Measurements from ENCODE around the gene BLOC1S2. TPM values are rescaled to one million over a fixed set of nuclear protein-coding genes. Genes with fewer than 3 reads are reported as not detected.
"Not testable (repeated sequence)": the region's sequence is repeated elsewhere in the genome, so short reads cannot be mapped to it uniquely, and the experiment has no call there.

The BLOC1S2 gene
- total and polyA plus RNA-seq, 2 of the 8 experiments (the other 6 are each of a cell fraction or from before 2014, with no cell fraction given), result 25.1 to 50.6 TPM

- H2BK5ac ChIP-seq (ENCODE audit: low read depth, low read length), result peak overlapping the region; percentile 99
- not testable (repeated sequence) for H3K27ac ChIP-seq (ENCODE audit: low read depth, low read length); H3K79me1 ChIP-seq (ENCODE audit: low read depth, low read length); H3K9me3 ChIP-seq (ENCODE audit: insufficient read depth in 2 of 2, low read depth in 1 of 2, low read length in 1 of 2); H2AFZ ChIP-seq (ENCODE audit: low read length); H3K14ac ChIP-seq (ENCODE audit: insufficient read length); FAIRE-seq; H4K5ac ChIP-seq (ENCODE audit: insufficient read length, low read depth, low read length); H4K8ac ChIP-seq (ENCODE audit: extremely low read depth, insufficient read depth, low read length); H4K91ac ChIP-seq (replicated peaks; ENCODE audit: insufficient read length, low read length); H2BK20ac ChIP-seq (ENCODE audit: low read length); H3K56ac ChIP-seq (replicated peaks; ENCODE audit: insufficient read length, low read depth, low read length); H3K18ac ChIP-seq (ENCODE audit: extremely low read depth, low read length); H3K23ac ChIP-seq (ENCODE audit: insufficient read length); H3K27me3 ChIP-seq (replicated peaks in 1 of 4; ENCODE audit: control insufficient read depth in 3 of 4, extremely low read depth in 1 of 4, insufficient read depth in 3 of 4, low read length in 3 of 4); H2BK120ac ChIP-seq (replicated peaks; ENCODE audit: low read depth, low read length); H4K20me1 ChIP-seq (replicated peaks in 1 of 2; ENCODE audit: control insufficient read depth in 1 of 2, insufficient read depth in 2 of 2, low read length in 2 of 2); H3K4me1 ChIP-seq (replicated peaks in 1 of 4; ENCODE audit: control insufficient read depth in 3 of 4, insufficient read depth in 4 of 4, low read length in 3 of 4); DNase-seq (ENCODE audit: low read depth in 1 of 2, low spot score in 2 of 2)
- 0 out of 2 replicates have a peak overlapping the region, but pooled peaks have one; percentile 67 for H2BK15ac ChIP-seq (ENCODE audit: low read length)
- peak overlapping the region; percentile 77; the same call in 1 of the 2 replicates for H2AK5ac ChIP-seq (ENCODE audit: low read depth, low read length)
- peak overlapping the region; percentile 98; the same call in 1 of the 2 replicates for H2BK12ac ChIP-seq (ENCODE audit: low read depth, low read length)
- 82% methylated on average over 10 of the region's 12 CpGs; no CpG with 5 or more reads in 1 of the 2 experiments for WGBS, 2 experiments (ENCODE audit: extremely low coverage in 1 of 2, insufficient coverage in 1 of 2, insufficient read length in 1 of 2, insufficient replicate concordance in 2 of 2, low coverage in 1 of 2, low lambda C conversion rate in 2 of 2, missing lambda C conversion rate in 1 of 2)
- H3K4me3 ChIP-seq (ENCODE audit: extremely low read depth in 1 of 4, insufficient read depth in 2 of 4, low read depth in 3 of 4, low read length in 4 of 4), result peak overlapping the region; percentile 64 to 98 (median 88)
- H3K79me2 ChIP-seq (ENCODE audit: control insufficient read depth in 1 of 2, insufficient read depth in 2 of 2, low read length in 2 of 2), result peaks cover 7 to 44% of the 10 kb centered on the region in 2 experiments; a peak in 3 of 4 replicates
- peaks cover 4 to 16% (median 14%) of the 10 kb centered on the region in 4 experiments; a peak in 7 of 8 replicates for H3K36me3 ChIP-seq (ENCODE audit: control insufficient read depth in 2 of 4, insufficient read depth in 4 of 4, low read length in 3 of 4)
- H3K23me2 ChIP-seq (ENCODE audit: low read depth, low read length), result peaks cover 11% of the 10 kb centered on the region
- H3K4ac ChIP-seq (replicated peaks; ENCODE audit: insufficient read length, low read depth, low read length), result peak overlapping the region; percentile 27
- peak overlapping the region; percentile 79 to 82 for H3K4me2 ChIP-seq (ENCODE audit: insufficient read depth in 1 of 2, low read depth in 2 of 2, low read length in 2 of 2)
- CTCF ChIA-PET (ENCODE audit: partially characterized antibody), result interaction anchor here (0.7 to 1.5 kb wide), 3 partner anchors 10 to 256 kb away, joined by 3 to 6 read pairs (median 4); no protein-coding TSS in a partner anchor
- peak overlapping the region in 2 of 4 experiments; percentile 84 to 86; a peak in 4 of 7 replicates for H3K9ac ChIP-seq (replicated peaks in 1 of 4; ENCODE audit: extremely low read depth in 1 of 4, low read depth in 3 of 4, low read length in 3 of 4)
- POLR2A ChIA-PET (ENCODE audit: partially characterized antibody), result interaction anchor here (1.8 to 2.6 kb wide), 2 partner anchors 12 to 18 kb away, joined by 5 to 20 read pairs; partner anchors contain the start of gene CWF19L1
Observed at GRCh38 chr10:100285326-100285725, 1.2 kb downstream of the BLOC1S2 start.
